ENCODE data around the gene HES3.

Gene HES3

DNA sequence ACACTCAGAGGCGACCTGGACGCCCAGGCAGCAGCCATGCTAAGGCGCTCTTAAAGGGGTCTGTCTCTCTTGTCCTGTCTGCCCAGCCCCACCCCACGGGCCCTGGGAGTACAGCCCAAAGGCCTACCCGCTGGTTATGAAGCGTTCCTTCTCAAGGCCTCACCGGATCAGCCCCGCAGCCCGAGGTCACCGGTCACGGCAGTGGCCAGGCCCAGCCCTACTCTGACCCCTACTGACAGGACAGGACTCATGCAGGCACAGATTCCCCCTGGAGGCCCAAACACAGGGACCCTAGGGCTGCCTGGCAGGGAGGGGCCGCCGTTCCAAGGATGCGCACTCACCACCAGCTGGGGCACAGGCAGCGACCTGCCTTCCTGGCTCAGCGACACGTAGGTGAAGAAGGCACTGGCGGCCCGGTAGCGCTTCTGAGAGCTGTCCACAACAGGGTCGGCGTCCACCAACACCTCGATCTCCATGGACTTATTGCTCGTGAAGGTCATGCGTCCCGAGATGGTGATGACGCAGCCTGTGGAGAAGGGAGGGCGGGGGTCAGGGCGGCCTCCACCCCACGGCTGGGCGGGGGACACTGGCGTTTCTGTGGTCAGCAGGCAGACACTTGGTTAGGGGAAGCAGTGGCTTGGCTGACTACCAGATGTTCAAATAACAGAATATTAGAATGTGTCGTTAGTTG lies 36.9 kb downstream of the HES3 start:
- no peak for DNase-seq (ENCODE audit: low spot score)

DNA sequence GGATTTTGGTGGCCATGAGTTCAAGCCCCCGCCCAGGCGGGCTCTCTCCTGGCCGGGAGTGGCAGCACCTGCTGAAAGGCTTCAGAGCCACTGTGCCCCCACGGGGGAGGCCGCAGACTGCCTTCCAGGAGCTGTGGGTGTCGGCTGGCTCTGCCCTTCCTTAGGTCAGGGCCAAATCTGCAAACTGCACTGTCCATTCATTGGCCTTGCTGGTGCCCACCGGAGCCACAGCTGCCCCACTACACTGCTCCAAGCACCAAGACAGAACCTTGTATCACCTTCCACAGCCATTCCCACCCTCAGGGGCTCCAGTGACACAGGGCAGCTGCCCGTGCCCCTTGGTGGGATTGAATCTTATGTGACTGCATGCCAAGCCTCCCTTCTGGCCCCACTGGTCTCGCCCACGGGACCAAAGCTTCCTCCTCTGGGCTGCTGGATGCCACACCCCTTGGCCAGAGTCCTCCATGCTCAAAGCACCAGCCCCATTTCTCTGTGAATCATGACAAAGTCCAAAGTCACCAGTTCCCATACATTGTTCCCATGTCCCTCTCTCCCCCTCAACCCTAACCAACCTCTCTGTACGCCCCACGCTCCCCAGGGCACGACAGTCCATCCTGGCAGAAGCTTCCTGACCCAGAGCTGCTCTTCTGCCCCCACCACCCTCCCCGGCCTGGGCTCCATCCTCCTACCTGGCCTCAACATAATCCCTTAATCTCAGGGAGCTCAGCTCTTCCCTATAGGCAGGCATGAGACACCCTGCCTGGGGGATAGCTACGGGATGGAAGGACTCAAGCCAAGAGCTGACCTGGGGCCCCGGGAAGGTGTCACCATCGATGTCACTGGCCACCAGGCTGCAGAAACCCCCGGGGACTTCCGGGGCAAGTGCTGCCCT lies 37.8 kb downstream of the HES3 start:
- no peak for DNase-seq (ENCODE audit: low spot score)

DNA sequence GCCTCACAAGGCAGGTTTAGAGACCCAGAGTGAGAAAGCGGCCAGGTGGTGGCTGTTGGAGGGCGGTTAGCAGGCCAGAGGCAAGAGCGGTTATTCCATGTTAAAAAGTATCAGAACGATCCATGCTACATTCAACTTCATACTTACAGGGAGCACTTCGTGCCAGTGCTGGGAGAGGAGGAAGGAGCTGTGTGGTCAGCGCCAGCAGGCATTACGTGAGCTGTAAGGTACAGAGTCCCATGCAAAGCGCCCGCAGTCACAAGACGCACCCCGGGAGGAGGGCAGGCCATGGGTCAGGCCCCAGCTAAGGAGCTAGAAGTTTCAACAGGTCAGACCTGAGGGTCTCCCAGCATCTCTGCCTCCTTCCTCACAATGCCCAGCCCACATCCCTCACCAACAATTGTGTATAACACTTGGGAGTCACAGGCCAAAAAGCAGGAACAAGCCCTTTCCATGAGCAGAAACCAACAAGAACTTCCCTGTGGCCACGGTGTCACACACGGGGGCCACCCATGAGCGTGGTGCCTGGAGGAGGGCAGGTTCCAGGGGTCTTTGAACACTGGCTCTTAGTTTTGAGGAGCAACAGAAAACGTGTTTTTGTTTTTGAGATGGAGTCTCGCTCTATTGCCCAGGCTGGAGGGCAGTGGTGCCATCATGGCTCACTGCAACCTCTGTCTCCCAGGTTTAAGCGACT lies 38.7 kb downstream of the HES3 start:
- DNase-seq (ENCODE audit: low spot score): no peak

DNA sequence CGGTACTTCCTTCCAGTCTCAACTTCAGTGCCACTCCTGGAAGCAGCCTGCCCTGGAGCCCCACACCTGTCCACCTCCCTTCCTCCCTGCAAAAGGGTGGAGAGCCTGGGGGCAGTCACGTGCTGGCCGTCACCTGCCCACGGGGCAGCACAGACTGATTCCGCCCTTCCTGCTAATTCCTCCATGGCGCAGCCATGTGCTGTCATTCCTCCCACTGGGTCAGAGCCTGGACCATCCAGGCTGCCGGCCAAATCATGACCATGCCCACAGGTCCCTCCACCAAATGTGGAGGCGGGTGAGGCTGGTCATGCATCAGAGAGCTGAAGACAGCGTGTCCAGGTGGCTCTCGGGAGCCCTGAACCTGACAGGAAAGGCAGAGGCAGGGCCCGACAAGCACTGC lies 41.4 kb downstream of the HES3 start:
- peak; percentile 16 for DNase-seq (ENCODE audit: low spot score)

DNA sequence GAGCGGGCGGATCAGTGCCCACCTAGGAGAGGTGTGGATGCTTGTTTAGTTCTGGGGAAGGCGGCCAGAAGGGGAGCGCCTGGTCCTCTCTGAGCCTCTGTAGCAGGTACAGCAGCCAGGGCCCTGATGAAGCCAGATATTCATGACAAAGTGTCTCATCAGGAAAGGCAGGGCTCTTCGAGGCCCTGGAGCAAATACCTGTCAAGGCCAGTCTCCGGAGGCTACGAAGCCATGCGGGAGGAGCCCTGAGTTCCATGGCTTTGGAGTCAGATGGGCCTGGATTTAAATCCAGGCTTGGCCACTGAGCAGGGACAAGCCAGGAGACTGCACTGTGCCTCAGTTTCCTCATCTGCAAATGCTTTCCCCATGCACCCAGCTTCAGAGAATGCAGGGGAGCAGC lies 42.3 kb downstream of the HES3 start:
- no peak for DNase-seq (ENCODE audit: low spot score)

- DNase-seq (ENCODE audit: low spot score): no peak
Measured at GRCh38 chr1:6287029-6287428, 43.0 kb downstream of the HES3 start.

- DNase-seq (ENCODE audit: low spot score): no peak
Measured at GRCh38 chr1:6287431-6287886, 43.5 kb downstream of the HES3 start.

GRCh38 chr1:6288026-6288425 lies 44.0 kb downstream of the HES3 start:
- no peak for DNase-seq (ENCODE audit: low spot score)

DNA sequence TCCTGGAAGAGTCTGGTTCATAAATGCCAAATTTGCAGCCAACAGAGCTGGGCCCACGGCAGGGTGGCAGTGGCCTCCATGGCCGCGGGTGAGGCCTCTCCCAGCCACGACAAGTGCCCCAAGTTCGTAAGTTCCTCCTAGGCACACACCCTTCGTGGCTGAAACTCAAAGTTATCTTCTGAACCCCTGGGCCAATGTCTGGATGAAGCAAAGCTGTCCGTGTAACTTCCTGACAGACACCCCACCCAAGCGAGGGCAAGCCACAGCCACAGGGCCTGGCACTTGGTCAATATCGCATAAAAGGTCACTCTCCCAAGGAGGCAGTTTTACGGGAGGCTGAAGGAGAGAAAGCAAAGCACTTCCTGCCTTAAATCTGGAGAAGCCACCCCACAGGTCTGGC lies 44.7 kb downstream of the HES3 start:
- no peak for DNase-seq (ENCODE audit: low spot score)

- DNase-seq (ENCODE audit: low spot score): no peak
Measured at GRCh38 chr1:6292102-6292501, 48.1 kb downstream of the HES3 start.

DNA sequence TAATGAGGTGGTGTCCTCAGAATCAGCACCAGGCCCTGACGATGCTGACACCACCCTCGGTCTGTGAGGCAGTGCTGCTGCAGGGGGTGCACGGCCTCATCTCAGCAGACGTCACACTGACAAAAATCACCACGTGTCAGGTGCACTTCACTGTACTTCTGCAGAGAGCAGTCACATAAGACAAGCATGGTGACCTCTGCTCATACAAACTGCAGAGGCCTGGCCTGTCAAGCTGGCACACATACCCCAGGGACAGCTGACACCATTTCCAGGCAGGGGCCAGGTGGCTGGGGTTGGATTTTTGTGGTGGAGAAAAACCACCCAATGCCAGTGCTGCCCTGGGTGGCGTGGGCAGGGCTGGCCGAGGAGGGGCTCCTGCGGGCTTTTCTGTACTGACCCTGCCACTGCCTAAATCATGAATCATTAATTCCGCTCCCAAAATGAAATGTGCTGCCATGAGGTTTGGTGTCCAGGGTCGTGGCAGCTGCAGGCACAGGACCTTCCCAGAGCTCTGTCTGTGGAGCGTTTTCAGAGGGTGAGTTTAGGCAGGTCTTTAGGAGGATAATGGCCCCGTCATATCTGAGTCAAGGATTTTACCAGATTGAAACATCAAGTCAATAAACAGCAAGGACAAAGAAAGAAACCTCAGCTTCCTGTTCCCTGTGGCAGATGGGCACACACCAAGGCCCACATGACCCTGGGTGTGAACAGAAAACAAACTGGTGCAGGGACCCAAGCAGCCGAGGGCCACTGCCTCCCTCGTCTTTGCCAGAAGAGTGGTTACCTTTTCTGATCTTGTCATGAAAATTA lies 50.3 kb downstream of the HES3 start:
- DNase-seq (ENCODE audit: low spot score): no peak

DNA sequence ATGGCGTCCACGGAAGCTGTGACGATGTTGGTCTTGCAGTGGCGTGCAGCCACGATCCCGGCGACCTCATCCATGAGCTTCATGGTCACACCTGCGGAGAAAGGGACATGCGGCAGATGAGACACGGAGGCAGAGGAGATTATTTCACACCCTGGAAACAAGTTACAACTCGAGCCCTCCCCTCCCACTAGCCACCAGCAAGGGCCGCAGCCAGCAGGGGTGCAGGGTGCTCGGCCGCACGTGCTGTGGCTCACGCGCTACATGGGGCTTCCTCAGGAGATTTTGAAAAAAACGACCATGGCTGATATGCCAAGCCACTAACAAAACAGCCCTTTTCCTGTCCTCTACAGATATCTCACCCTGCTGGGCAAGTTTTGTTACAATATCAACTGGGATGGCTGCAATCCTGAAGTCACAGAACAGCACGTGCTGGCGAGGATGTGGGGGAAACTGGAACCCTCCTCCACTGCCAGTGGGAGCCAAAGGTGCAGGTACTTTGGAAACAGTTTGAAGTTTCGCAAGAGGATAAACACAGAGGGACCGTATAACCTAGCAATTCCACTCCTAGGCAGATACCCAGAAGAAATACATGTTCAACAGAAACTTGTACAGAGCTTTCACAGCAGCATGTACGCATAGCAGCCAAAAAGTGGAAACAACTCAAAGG lies 51.0 kb downstream of the HES3 start:
- DNase-seq (ENCODE audit: low spot score): no peak

Measured in kidney tubule cell (primary cell).